ENCODE measurements around the gene ECI1.

DNA sequence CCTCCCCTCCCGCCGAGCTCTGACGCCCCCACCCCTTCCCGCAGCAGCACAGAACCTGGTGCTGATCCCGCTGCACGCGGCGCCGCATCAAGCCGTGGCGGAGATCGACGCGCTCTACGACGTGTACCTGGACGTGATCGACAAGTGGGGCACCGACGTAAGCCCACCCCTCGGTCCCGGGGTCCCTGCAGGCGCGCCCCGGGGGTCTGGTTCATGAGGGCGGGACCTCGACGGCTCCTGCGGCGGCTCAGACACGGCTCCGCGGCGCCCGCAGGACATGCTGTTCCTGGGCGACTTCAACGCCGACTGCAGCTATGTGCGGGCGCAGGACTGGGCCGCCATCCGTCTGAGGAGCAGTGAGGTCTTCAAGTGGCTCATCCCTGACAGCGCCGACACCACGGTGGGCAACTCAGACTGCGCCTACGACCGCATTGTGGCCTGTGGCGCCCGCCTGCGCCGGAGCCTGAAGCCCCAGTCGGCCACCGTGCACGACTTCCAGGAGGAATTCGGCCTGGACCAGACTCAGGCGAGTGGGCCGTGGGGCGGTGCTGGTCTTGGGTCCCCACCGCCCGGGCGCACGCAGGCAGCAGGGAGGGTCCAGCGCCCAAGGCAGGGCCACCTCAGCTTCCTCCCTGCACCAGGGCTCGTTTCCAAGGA is 13.8 kb downstream of the ECI1 start:
- TF ChIP-seq, protein P1, sequence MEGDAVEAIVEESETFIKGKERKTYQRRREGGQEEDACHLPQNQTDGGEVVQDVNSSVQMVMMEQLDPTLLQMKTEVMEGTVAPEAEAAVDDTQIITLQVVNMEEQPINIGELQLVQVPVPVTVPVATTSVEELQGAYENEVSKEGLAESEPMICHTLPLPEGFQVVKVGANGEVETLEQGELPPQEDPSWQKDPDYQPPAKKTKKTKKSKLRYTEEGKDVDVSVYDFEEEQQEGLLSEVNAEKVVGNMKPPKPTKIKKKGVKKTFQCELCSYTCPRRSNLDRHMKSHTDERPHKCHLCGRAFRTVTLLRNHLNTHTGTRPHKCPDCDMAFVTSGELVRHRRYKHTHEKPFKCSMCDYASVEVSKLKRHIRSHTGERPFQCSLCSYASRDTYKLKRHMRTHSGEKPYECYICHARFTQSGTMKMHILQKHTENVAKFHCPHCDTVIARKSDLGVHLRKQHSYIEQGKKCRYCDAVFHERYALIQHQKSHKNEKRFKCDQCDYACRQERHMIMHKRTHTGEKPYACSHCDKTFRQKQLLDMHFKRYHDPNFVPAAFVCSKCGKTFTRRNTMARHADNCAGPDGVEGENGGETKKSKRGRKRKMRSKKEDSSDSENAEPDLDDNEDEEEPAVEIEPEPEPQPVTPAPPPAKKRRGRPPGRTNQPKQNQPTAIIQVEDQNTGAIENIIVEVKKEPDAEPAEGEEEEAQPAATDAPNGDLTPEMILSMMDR (conservative IDR thresholded peaks at IDR 0.05; ENCODE audit: low read length) = no peak
- no peak for TF ChIP-seq EZH2phosphoT487 (IDR thresholded peaks at IDR 0.05; ENCODE audit: borderline replicate concordance)
